HEK293 (cell line): ENCODE measurements around the gene OR10A7.

Source experiments
- ZFP37 ChIP-seq: fragments of 450-650 bp; formaldehyde crosslinking; IDR thresholded peaks from 2 replicates; pipeline ENCODE4 v1.5.1; 2016; ENCODE audit warnings: missing biosample characterization, missing genetic modification characterization
- ZNF292 ChIP-seq: fragments of 450-650 bp; formaldehyde crosslinking; IDR thresholded peaks from 2 replicates; pipeline ENCODE4 v1.5.1; 2016; ENCODE audit warnings: low read depth, missing biosample characterization, missing genetic modification characterization, borderline replicate concordance
- ZNF423 ChIP-seq: fragments of 450-650 bp; formaldehyde crosslinking; IDR thresholded peaks from 2 replicates; pipeline ENCODE4 v1.5.1; 2016; ENCODE audit warnings: missing biosample characterization, missing genetic modification characterization
- ZNF626 ChIP-seq: fragments of 450-650 bp; sonication (Bioruptor Pico); formaldehyde crosslinking; IDR thresholded peaks from 2 replicates; pipeline ENCODE4 v1.5.1; 2018; ENCODE audit warnings: missing biosample characterization, missing genetic modification characterization, inconsistent platforms
- ZSCAN5A ChIP-seq: fragments of 450-650 bp; formaldehyde crosslinking; IDR thresholded peaks from 2 replicates; pipeline ENCODE4 v1.5.1; 2016; ENCODE audit warnings: missing biosample characterization, missing genetic modification characterization

- TF ChIP-seq ZFP37 (tag by site-specific recombination) (no peak), ZNF292 (tag by site-specific recombination) (no peak), ZNF626 (tag by site-specific recombination) (no peak), ZSCAN5A (no peak), ZNF423 (tag by site-specific recombination) (no peak)
Measured at GRCh38 chr12:55258303-55258702, 37.5 kb downstream of the OR10A7 start.
